SH-SY5Y (cell line): Measurements from ENCODE around the gene RETN.

Experiments used
- GATA2 ChIP-seq: IDR thresholded peaks from 2 replicates; pipeline ENCODE4 v1.6.1; 2011; ENCODE audit warnings: mild to moderate bottlenecking, low read depth, low read length
- GATA3 ChIP-seq: IDR thresholded peaks from 2 replicates; pipeline ENCODE4 v1.6.1; 2011; ENCODE audit warnings: low read depth, mild to moderate bottlenecking, low read length, moderate library complexity

- TF ChIP-seq GATA2 (no peak), GATA3 (no peak)
These were observed 18.7 kb upstream of the RETN start for GRCh38 chr19:7650148-7650547.
